Measurements from ENCODE around the gene KITLG. TPM values are rescaled to one million over a fixed set of nuclear protein-coding genes. Genes with fewer than 3 reads are reported as not detected.

KITLG gene
- total RNA-seq, 1 donor = 110 TPM

GRCh38 chr12:88505696-88506095 is 74.6 kb downstream of the KITLG start:
- no peak overlapping the region for H3K4me3 ChIP-seq (ENCODE audit: low read depth, low read length)
- TF ChIP-seq, protein P1, sequence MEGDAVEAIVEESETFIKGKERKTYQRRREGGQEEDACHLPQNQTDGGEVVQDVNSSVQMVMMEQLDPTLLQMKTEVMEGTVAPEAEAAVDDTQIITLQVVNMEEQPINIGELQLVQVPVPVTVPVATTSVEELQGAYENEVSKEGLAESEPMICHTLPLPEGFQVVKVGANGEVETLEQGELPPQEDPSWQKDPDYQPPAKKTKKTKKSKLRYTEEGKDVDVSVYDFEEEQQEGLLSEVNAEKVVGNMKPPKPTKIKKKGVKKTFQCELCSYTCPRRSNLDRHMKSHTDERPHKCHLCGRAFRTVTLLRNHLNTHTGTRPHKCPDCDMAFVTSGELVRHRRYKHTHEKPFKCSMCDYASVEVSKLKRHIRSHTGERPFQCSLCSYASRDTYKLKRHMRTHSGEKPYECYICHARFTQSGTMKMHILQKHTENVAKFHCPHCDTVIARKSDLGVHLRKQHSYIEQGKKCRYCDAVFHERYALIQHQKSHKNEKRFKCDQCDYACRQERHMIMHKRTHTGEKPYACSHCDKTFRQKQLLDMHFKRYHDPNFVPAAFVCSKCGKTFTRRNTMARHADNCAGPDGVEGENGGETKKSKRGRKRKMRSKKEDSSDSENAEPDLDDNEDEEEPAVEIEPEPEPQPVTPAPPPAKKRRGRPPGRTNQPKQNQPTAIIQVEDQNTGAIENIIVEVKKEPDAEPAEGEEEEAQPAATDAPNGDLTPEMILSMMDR (IDR thresholded peaks at IDR 0.05; ENCODE audit: insufficient read depth, low read length) = no peak
- no peak for DNase-seq (ENCODE audit: low read depth)

GRCh38 chr12:88503281-88503703 is 77.0 kb downstream of the KITLG start:
- no peak overlapping the region for H3K4me3 ChIP-seq (ENCODE audit: low read depth, low read length)
- no peak for DNase-seq (ENCODE audit: low read depth)
- TF ChIP-seq, protein P1 (IDR thresholded peaks at IDR 0.05; ENCODE audit: insufficient read depth, low read length) = no peak

- H3K4me3 ChIP-seq (ENCODE audit: low read depth, low read length) = no peak overlapping the region
- peak; percentile 53 for DNase-seq (ENCODE audit: low read depth)
- TF ChIP-seq, protein P1 (IDR thresholded peaks at IDR 0.05; ENCODE audit: insufficient read depth, low read length) = no peak
Measured at GRCh38 chr12:88501972-88502938, 78.0 kb downstream of the KITLG start.

DNA sequence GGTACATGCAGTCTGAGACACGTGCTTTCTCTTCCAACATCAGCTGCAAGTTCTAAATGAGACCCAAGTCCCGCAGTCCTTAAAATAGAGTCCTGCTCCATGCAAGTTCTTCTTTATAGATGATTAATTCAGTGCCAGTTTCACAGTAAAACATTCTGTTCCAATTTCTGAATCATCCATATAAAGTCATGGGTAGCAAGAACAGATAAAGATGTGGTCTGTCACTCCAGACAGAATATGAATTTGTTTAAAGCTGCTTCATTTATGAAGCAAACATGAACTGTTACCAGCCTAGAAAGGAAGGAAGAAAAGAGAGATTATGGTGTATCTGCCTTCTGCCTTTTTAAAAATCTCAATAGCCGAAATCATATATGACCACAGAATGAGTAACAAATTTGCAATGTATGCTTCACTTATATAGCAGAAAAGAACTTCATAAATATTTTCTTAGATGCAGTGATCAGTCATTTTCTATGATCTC is 83.3 kb downstream of the KITLG start:
- TF ChIP-seq, protein P1 (IDR thresholded peaks at IDR 0.05; ENCODE audit: insufficient read depth, low read length) = no peak
- DNase-seq (ENCODE audit: low read depth) = peak; percentile 21
- no peak overlapping the region for H3K4me3 ChIP-seq (ENCODE audit: low read depth, low read length)

GRCh38 chr12:88496429-88496828 is 83.8 kb downstream of the KITLG start:
- TF ChIP-seq, protein P1 (IDR thresholded peaks at IDR 0.05; ENCODE audit: insufficient read depth, low read length) = no peak
- no peak overlapping the region for H3K4me3 ChIP-seq (ENCODE audit: low read depth, low read length)
- DNase-seq (ENCODE audit: low read depth) = no peak

DNA sequence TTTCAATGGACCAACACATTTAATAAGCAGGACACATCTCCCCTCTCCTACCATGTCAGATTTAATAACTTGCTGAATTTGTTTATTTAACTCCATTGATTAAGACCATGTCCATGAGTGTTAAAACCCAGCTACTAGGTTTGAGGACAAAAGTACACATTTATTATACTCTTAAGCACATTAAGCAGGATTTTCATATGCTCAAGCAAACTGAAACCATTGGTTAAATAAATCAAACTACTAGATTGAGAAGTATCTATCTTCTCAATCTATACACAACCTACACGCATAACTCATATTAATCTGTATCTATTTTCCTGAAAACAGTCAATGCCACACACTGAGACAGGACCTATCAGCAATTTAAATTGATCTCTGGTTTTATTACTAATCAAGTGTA is 85.2 kb downstream of the KITLG start:
- TF ChIP-seq, protein P1 (IDR thresholded peaks at IDR 0.05; ENCODE audit: insufficient read depth, low read length) = no peak
- H3K4me3 ChIP-seq (ENCODE audit: low read depth, low read length) = no peak overlapping the region
- no peak for DNase-seq (ENCODE audit: low read depth)

Data from fibroblast of the aortic adventitia (primary cell).